ENCODE results near the gene ZNF423.
A peak's percentile ranks its signal among the peaks of the same experiment; 100 is the strongest.

Gene ZNF423

GRCh38 chr16:49562228-49562627 is 293.7 kb downstream of the ZNF423 start:
- Histone ChIP-seq H3K27ac (no peak overlapping the region), H3K4me3 (no peak overlapping the region)

GRCh38 chr16:49560004-49560830 is 295.7 kb downstream of the ZNF423 start:
- Histone ChIP-seq H3K4me3 (no peak overlapping the region), H3K27ac (peak overlapping the region in 4 of 21 experiments; percentile 8 to 42 (median 26))

DNA sequence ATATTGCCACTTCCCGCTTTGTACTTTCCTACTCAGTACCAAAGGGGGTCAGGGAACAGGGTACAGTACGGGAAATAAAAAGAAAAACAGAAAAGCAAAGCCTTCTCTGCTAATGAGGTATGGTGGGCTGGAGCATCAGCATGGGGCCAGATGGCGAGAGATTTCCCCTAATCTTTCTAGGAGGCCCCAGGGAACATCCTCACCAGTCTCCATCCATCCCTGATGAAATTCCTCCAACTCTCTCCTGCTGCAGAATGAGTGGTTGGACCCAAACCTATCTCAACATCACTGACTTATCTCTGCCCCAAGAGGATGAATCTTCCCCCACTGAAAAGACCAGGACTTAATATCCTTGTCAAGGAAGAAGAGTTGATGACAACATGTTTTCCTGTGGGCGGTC is 296.7 kb downstream of the ZNF423 start:
- Histone ChIP-seq H3K27ac (no peak overlapping the region), H3K4me3 (no peak overlapping the region)

DNA sequence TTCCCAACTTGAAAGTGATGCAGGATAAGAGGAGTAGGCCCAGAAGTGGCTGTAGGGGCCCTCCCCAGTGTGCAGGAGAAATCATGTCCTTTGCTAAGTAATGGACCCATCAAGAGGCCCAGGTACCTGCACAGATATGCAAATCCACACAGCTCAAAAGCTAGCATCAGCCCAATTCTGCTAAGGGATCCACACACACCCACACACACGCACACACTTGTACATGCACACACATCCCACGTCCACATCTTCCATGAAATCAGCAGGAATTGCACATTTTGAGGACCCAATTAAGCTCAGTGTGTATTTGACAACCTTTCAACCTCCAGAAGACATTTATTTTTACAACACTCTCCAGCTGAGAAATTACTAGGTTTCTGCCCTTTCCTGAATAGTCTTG is 297.5 kb downstream of the ZNF423 start:
- H3K4me3 ChIP-seq: no peak overlapping the region
- H3K27ac ChIP-seq: no peak overlapping the region

DNA sequence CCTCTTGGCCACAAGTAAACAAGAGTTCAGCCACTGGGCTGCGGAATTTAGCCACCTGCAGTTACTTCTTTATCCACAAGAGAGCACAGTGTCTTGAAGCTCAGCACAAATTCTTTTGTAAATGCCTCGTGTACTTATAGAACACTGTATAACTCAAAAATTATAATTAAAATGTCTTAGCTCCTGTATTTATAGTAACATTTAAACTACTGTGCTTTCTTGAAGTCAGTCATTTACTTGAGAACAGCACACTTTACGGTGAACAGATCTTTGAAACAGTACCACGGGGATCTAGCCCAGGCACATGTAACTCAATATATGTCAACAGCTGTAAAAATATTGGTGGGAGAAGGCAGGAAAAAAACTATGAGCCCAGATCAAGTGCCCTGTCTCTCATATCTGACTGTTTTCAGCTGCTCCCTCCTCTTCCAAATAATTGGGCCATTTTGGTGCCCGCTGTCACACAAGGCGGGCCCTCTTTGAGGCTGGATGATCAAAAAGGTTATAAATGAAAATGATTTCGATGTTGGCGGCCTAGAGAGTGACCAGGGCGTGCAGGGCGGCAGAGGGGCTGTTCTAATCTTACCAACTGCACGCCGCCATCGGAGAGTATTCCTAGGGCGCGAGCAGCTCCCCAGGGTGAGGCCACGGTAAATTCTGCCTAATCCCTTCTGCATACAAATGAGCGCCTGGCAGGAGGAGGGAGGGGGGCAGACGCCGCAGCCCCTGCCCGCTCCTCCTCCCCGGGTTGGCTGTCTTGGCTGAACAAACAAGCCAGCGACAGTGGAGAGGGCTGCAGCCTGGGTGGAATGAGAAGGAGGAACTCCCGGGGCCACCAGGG is 299.1 kb downstream of the ZNF423 start:
- no peak overlapping the region for H3K27ac ChIP-seq
- no peak overlapping the region for H3K4me3 ChIP-seq

- Histone ChIP-seq H3K27ac (no peak overlapping the region), H3K4me3 (no peak overlapping the region)
These were observed 299.7 kb downstream of the ZNF423 start for GRCh38 chr16:49556249-49556605.

- Histone ChIP-seq H3K4me3 (no peak overlapping the region), H3K27ac (no peak overlapping the region)
These were observed 301.2 kb downstream of the ZNF423 start for GRCh38 chr16:49554681-49555080.

GRCh38 chr16:49552313-49552928 is 303.5 kb downstream of the ZNF423 start:
- no peak overlapping the region for H3K4me3 ChIP-seq
- H3K27ac ChIP-seq: no peak overlapping the region

DNA sequence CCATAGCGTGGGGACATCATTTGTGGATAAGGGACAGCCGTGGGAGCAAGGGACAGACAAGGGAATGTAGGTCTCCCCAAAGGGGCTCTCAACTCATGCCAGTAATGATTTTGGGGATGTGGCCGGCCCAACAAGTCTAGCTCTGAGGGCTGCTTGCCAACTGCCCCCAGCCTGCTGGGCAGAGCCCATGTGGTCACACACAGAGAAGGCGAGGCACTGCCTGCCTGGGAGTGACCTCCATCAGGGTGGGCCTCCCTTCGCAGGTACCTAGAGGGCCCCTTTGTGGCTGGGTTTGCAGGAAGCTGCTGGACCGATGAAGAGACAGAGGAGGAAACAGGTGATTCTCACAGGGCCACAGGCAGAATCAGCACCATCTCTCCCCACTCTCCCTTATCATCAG is 305.2 kb downstream of the ZNF423 start:
- no peak overlapping the region for H3K4me3 ChIP-seq

DNA sequence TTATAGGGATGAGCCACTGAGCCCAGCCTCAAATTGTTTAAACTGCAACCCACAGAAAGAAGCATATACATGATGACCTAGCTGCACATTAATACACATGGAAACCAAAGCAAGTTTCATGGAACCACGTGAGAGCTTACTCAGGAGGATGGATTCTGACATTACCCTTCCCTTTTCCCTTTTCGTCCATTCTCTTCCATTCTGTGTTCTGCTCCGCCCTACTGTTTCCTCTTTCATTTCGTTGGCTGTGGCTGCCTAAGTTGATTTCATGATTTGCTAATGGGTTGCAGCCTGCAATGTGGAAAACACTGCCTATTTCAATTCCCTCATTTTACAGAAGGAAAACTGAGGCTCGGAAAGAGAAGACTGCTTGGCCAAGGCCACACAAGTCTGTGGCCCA is 305.8 kb downstream of the ZNF423 start:
- Histone ChIP-seq H3K4me3 (no peak overlapping the region), H3K27ac (no peak overlapping the region)

More for the DNA sequence above, 305.2 kb downstream of the ZNF423 start:
- H3K27ac ChIP-seq: no peak overlapping the region

DNA sequence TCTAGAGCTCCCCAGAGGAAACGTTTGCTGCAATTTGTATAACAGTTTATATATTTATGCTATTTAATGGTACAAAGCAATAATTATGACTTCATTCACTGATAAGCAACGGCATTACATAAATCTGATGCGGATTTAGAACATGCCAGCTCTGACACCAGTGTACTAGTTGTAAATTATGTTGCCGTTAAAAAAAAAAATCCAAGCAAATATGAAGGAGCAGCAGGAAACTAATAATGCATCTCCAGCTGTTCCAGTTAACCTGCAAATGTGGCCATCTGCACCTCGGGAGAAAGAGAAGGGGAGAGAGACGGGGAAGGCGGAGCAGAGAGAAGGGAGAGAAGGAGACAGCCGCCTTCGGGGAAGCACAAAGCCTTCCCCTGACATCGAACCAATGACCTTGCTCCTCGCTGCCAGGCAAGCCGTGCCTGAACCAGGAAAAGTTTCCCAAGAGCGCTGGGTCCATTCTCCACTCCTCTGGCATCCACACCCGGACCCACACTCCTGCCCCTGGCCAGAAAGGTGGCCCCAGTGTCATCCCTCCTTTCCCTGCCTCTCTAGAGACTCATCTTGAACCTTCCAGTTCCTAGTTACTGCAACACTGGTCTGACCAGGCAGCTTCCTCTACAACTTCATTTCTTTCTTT is 307.5 kb downstream of the ZNF423 start:
- H3K4me3 ChIP-seq: no peak overlapping the region
- no peak overlapping the region for H3K27ac ChIP-seq

DNA sequence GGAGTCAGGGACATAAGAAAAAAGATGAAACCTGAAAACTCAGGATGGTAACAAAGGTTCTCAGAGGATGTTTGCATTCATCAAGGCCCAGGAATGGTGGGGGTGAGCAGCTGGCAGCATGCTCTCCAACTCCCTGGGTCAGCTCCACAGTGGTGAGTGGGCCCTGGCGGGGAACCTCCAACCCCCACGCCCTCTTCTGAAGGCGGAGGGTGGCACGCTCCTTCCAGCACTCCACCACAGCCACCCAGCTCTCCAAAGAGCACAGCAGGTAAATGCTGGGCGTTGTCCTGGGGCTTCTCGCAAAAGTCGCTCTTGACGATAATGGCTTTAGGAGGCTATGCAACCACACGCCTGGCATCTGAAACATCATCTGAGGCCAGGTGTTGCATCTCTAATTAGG is 308.5 kb downstream of the ZNF423 start:
- H3K27ac ChIP-seq: no peak overlapping the region

DNA sequence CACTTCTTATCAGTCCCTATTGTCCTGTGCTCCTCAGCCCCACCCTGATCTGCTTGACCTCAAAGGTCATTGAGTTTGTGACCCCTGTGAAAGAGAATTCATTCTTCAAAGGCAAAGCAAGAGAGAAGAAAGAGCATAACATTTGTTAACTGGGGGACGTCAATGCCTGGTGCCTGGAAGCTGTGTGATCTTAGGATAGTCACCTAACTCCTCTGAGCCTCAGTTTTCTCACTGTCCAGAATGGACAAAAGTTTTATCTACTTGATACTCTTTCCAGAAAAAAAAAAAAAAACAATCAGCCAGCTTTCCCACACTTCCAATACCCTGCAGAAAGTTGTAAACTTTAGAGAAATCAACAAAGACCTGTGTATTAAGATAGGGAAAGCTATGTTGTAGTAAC is 309.2 kb downstream of the ZNF423 start:
- Histone ChIP-seq H3K27ac (no peak overlapping the region), H3K4me3 (no peak overlapping the region)

More for the DNA sequence above, 308.5 kb downstream of the ZNF423 start:
- H3K4me3 ChIP-seq: no peak overlapping the region

DNA sequence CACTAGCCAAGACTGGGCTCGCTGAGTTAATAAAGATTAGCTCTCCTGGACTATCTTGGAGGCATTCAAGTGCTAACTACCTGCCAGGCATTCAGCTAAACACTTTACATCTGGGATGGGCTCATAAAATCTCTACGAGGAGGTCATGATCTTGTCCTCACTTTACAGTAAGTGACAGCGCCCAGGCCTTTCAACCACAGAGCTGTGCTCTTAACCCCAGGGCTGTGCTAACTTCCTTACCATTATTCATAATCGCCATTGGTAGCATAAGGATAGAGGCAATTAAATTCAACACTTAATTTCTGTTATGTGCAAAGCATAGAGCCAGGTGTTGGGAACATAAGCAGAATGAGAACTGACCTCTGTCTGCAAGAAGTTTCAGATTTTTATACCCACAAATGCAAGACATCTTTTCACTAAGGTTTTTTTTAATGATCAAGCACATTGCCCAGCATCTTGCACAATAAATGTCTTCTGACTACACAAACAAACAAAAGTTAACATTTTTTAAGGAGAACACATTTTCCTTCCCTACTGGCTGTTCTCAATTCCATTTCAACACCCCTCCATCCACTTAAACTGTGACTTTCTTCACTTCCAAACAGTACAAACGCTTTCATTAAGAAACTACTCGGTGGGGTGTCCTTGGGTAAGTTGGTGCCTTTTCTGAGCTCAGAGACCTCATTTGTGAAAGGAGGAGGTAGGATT is 310.0 kb downstream of the ZNF423 start:
- H3K4me3 ChIP-seq: no peak overlapping the region
- peak overlapping the region in 2 of 21 experiments; percentile 14 to 30 for H3K27ac ChIP-seq

DNA sequence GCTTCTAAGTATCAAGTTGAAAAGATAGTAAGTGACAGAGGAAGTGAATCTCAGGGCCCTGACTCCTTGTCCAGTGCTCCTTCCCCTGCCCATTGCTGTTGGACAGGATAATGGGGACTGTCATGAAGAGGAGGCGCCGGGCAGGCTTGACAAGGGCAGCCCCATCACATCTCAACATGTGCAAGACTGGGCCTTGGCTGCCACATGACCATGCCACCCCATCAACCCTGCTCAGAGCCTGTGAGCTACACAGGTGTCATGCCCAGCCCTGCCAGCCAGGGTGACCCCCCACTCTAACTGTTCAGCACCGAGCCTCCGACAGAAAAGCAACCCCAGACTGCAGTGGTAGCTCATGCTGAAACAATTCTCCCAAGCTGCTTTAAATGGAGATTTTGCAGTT is 310.7 kb downstream of the ZNF423 start:
- H3K27ac ChIP-seq: peak overlapping the region in 2 of 21 experiments; percentile 14 to 30
- no peak overlapping the region for H3K4me3 ChIP-seq

GRCh38 chr16:49544828-49545227 is 311.1 kb downstream of the ZNF423 start:
- H3K4me3 ChIP-seq: no peak overlapping the region
- no peak overlapping the region for H3K27ac ChIP-seq

- no peak overlapping the region for H3K27ac ChIP-seq
- H3K4me3 ChIP-seq: no peak overlapping the region
These were observed 312.3 kb downstream of the ZNF423 start for GRCh38 chr16:49543631-49543946.

DNA sequence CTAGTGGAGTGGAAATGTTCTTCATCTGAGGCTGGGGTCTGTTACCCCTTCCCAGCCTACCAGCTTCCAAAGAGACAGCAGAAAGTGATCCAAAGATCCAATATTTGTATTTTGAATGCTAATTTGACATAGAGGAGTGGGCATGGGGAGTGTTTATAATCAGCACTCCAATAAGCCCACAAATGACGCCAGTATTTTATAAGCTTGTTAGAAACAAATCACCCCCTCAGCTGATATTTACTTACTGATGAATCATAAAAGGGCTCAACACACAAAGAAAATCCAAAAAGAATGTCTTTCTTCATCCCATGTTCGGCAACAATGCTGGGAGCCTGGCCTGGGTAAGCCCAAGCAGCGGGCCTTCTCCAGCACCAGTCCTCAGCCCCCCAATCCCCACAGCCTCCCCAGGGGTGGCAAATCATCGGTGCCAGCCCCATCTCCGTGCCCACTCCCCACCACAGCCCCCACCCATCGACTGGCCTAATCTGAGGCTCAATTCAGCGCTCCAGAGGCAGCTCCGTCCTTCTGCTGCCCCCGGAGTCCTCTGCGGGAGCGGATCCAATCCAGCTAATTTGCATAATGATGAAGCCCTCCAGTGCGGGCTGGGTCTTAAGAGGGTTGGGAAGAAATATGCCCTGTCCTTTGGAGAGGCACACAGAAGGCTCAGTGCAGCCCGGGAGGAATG is 312.8 kb downstream of the ZNF423 start:
- Histone ChIP-seq H3K4me3 (no peak overlapping the region), H3K27ac (peak overlapping the region in 1 of 21 experiments; percentile 35)

DNA sequence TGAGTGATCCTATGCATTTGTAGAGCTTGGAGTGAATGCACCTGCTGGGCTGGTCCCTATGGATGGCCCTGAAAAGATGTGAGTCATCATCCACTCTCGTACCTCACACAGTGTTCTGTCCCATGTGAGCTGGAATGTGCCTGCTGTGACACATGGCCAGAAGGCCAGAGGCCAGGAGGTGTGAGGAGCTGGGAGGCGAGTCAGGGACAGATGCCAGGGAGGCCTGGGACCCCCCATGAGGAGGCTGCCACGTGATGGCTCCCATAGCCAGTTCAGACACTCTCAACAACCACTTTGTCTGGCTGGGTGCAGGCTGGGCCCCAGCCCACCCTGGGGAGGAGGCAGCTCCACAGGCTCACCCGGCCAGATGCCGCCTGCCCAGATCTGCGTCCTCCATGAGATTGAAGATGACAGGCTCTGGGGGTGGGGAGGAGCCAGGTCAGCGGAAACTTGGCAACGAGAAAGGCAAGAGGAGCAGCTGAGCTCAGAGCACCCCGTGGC is 313.5 kb downstream of the ZNF423 start:
- H3K27ac ChIP-seq: peak overlapping the region in 1 of 21 experiments; percentile 35
- H3K4me3 ChIP-seq: no peak overlapping the region
